Endothelial cell of umbilical vein (primary cell): ENCODE measurements around the gene HBG2. TPM values are rescaled to one million over a fixed set of nuclear protein-coding genes. Genes with fewer than 3 reads are reported as not detected.

ENCODE experiments used
- BruUV-seq: library from RNA; stranded (reverse); fragments of 400-500 nt; replicated peaks from 2 replicates; lab custom pipeline; 2021; lab: Mats Ljungman, UMichigan
- CTCF ChIA-PET: fragments of 300-600, 350-600 bp; sonication (Branson Sonifier 250); formaldehyde crosslinking; loops from one replicate; lab custom pipeline; 2021; ENCODE audit warnings: antibody characterized with exemption, inconsistent platforms; lab: Charles Lee
- POLR2A ChIA-PET: fragments of 300-600, 350-600 bp; sonication (Branson Sonifier 250); formaldehyde crosslinking; loops from one replicate; lab custom pipeline; 2021; ENCODE audit warnings: antibody characterized with exemption, inconsistent platforms; lab: Charles Lee
- DNase-seq: peaks from one replicate; pipeline ENCODE4 v3.0.0-alpha.2; 2011; ENCODE audit warnings: low read depth, low spot score
- FAIRE-seq: peaks from 2 replicates; lab custom pipeline; 2011; peaks lifted over from hg19 to GRCh38; lab: Jason Lieb, UNC
- H2AFZ ChIP-seq: 2 replicates; pipeline ENCODE4 v1.6.0; 2012; ENCODE audit warnings: low read depth, low read length, control low read depth, inconsistent platforms
- H3K27ac ChIP-seq: 2 replicates; pipeline ENCODE4 v1.5.1; 2011; ENCODE audit warnings: low read depth, mild to moderate bottlenecking, control low read depth, low read length, moderate library complexity; ENCODE audit not compliant: insufficient read depth
- H3K27me3 ChIP-seq, 2 experiments: 2 replicates each; pipeline versions ENCODE4 v1.6.0 to v1.6.1; 2011; ENCODE audit warnings: low read length in 2 of 2, mixed read lengths in 1 of 2; ENCODE audit not compliant: control insufficient read depth in 2 of 2, insufficient read depth in 2 of 2
- H3K36me3 ChIP-seq, 2 experiments: 2 replicates in 1 of 2; 3 replicates in 1 of 2; pipeline ENCODE4 v1.5.1; 2011; ENCODE audit warnings: low read length in 2 of 2, mild to moderate bottlenecking in 1 of 2, moderate library complexity in 1 of 2; ENCODE audit not compliant: control insufficient read depth in 2 of 2, insufficient read depth in 2 of 2; ENCODE audit errors: extremely low read depth in 1 of 2
- H3K4me1 ChIP-seq: 3 replicates; pipeline ENCODE4 v1.5.1; 2011; ENCODE audit warnings: mild to moderate bottlenecking, low read length; ENCODE audit not compliant: control insufficient read depth, insufficient read depth; ENCODE audit errors: extremely low read depth
- H3K4me2 ChIP-seq: 2 replicates; pipeline ENCODE4 v1.6.1; 2011; ENCODE audit warnings: low read length, control low read depth, mixed read lengths; ENCODE audit not compliant: insufficient read depth
- H3K4me3 ChIP-seq, 3 experiments: fragments of 200-600 bp in 1 of 3; sonication (generic), shearing (Covaris generic) in 1 of 3; replicated peaks in 1 of 3; 2 replicates each; pipeline ENCODE4 v1.5.1; 2011 to 2016; ENCODE audit warnings: control low read depth in 3 of 3, low read length in 3 of 3, mild to moderate bottlenecking in 2 of 3, inconsistent platforms in 1 of 3, low read depth in 1 of 3, moderate library complexity in 1 of 3; ENCODE audit not compliant: insufficient read depth in 1 of 3
- H3K79me2 ChIP-seq: 2 replicates; pipeline ENCODE4 v1.6.0; 2012; ENCODE audit warnings: low read length, inconsistent platforms; ENCODE audit not compliant: control insufficient read depth, insufficient read depth
- H3K9ac ChIP-seq: replicated peaks from 2 replicates; pipeline ENCODE3; 2011; ENCODE audit warnings: low read length, control low read depth; ENCODE audit not compliant: insufficient read depth; ENCODE audit errors: extremely low read depth
- H3K9me1 ChIP-seq: replicated peaks from 3 replicates; pipeline ENCODE4 v1.6.0; 2011; ENCODE audit warnings: mild to moderate bottlenecking, low read length; ENCODE audit not compliant: control insufficient read depth, insufficient read depth; ENCODE audit errors: extremely low read depth
- H3K9me3 ChIP-seq: replicated peaks from 2 replicates; pipeline ENCODE4 v1.5.1; 2012; ENCODE audit warnings: low read length, inconsistent platforms; ENCODE audit not compliant: control insufficient read depth, insufficient read depth
- H4K20me1 ChIP-seq: replicated peaks from 2 replicates; pipeline ENCODE3; 2011; ENCODE audit warnings: mild to moderate bottlenecking, low read length; ENCODE audit not compliant: control insufficient read depth, insufficient read depth; ENCODE audit errors: extremely low read depth
- EZH2 ChIP-seq: IDR thresholded peaks from 2 replicates; pipeline ENCODE4 v1.6.1; 2012; ENCODE audit warnings: borderline replicate concordance, low read depth, mild to moderate bottlenecking, moderate library complexity, low read length, inconsistent platforms; ENCODE audit not compliant: severe bottlenecking
- FOS ChIP-seq: IDR thresholded peaks from 2 replicates; pipeline ENCODE4 v1.6.1; 2011; ENCODE audit warnings: mild to moderate bottlenecking, low read length, moderate library complexity, borderline replicate concordance; ENCODE audit not compliant: insufficient read depth
- GATA2 ChIP-seq: IDR thresholded peaks from 2 replicates; pipeline ENCODE4 v1.7.0; 2011; ENCODE audit warnings: low read depth, mild to moderate bottlenecking, moderate library complexity, mixed read lengths, low read length; ENCODE audit not compliant: insufficient read length, insufficient read depth
- JUN ChIP-seq: IDR thresholded peaks from 2 replicates; pipeline ENCODE4 v1.6.1; 2011; ENCODE audit warnings: borderline replicate concordance, low read depth; ENCODE audit not compliant: insufficient read length, insufficient read depth
- MYC ChIP-seq: IDR thresholded peaks from one replicate; pipeline ENCODE4 v1.6.1; 2011; ENCODE audit warnings: mild to moderate bottlenecking, low read depth, low read length
- POLR2A ChIP-seq: IDR thresholded peaks from 2 replicates; pipeline ENCODE4 v1.6.1; 2012; ENCODE audit warnings: low read depth, mild to moderate bottlenecking, control low read depth, low read length
- POLR2AphosphoS5 ChIP-seq: IDR thresholded peaks from 2 replicates; pipeline ENCODE4 v1.6.1; 2012; ENCODE audit warnings: low read depth, mild to moderate bottlenecking, control low read depth, low read length, moderate library complexity; ENCODE audit not compliant: insufficient read depth
- dilution Hi-C: fragments of 300-500 bp; cut with MboI; formaldehyde crosslinking; loops from one replicate; pipeline ENCODE4 v1.15.0; 2019; ENCODE audit warnings: low sequenced_read_pairs; ENCODE audit not compliant: extremely low pct_ligation_motif_present
- intact Hi-C: fragments of 100-400 bp; cut with micrococcal nuclease; formaldehyde crosslinking; loops from one replicate; pipeline ENCODE4 v1.10.0; 2022
- polyA plus RNA-seq, 4 experiments: library from polyadenylated mRNA; depleted of rRNA in 3 of 4; stranded (reverse) in 3 of 4; unstranded in 1 of 4; fragments of >200 nt; gene quantifications; 2 replicates each; pipeline versions ENCODE4 v1.2.1 to v1.2.3, GENCODE V29; 2011 to 2012; ENCODE audit warnings: missing spikeins in 1 of 4
- total RNA-seq: library from RNA; stranded (reverse); gene quantifications from 2 replicates; pipeline ENCODE4 v1.2.3, GENCODE V29; 2021
- TF ChIP-seq, protein P1 (sequence below): IDR thresholded peaks from 2 replicates; pipeline ENCODE4 v1.6.1; 2011; ENCODE audit not compliant: insufficient read depth, insufficient read length
- TF ChIP-seq, protein P2 (sequence below), 2 donors: IDR thresholded peaks; 1 replicate in 1 of 2; 2 replicates in 1 of 2; pipeline ENCODE4 v1.5.1; 2011; ENCODE audit warnings: low read length in 2 of 2, mild to moderate bottlenecking in 2 of 2, moderate library complexity in 2 of 2, control low read depth in 1 of 2, inconsistent platforms in 1 of 2, low read depth in 1 of 2; ENCODE audit not compliant: insufficient read depth in 1 of 2; ENCODE audit errors: extremely low read depth in 1 of 2

HBG2 gene
- total and polyA plus RNA-seq, 2 donors (not counting 3 experiments of a cell fraction or from before 2014, with no cell fraction given): 1.2 TPM; not detected in 1

DNA sequence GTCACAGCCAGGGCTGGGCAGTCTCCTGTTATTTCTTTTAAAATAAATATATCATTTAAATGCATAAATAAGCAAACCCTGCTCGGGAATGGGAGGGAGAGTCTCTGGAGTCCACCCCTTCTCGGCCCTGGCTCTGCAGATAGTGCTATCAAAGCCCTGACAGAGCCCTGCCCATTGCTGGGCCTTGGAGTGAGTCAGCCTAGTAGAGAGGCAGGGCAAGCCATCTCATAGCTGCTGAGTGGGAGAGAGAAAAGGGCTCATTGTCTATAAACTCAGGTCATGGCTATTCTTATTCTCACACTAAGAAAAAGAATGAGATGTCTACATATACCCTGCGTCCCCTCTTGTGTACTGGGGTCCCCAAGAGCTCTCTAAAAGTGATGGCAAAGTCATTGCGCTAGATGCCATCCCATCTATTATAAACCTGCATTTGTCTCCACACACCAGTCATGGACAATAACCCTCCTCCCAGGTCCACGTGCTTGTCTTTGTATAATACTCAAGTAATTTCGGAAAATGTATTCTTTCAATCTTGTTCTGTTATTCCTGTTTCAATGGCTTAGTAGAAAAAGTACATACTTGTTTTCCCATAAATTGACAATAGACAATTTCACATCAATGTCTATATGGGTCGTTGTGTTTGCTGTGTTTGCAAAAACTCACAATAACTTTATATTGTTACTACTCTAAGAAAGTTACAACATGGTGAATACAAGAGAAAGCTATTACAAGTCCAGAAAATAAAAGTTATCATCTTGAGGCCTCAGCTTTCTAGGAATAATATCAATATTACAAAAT is 33.7 kb upstream of the HBG2 start:
- TF ChIP-seq, protein P1, sequence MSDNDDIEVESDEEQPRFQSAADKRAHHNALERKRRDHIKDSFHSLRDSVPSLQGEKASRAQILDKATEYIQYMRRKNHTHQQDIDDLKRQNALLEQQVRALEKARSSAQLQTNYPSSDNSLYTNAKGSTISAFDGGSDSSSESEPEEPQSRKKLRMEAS: no peak
- TF ChIP-seq JUN: no peak
- TF ChIP-seq POLR2A: no peak
- TF ChIP-seq POLR2AphosphoS5: no peak
- no peak for TF ChIP-seq FOS
- no peak for TF ChIP-seq MYC
- TF ChIP-seq, protein P2, sequence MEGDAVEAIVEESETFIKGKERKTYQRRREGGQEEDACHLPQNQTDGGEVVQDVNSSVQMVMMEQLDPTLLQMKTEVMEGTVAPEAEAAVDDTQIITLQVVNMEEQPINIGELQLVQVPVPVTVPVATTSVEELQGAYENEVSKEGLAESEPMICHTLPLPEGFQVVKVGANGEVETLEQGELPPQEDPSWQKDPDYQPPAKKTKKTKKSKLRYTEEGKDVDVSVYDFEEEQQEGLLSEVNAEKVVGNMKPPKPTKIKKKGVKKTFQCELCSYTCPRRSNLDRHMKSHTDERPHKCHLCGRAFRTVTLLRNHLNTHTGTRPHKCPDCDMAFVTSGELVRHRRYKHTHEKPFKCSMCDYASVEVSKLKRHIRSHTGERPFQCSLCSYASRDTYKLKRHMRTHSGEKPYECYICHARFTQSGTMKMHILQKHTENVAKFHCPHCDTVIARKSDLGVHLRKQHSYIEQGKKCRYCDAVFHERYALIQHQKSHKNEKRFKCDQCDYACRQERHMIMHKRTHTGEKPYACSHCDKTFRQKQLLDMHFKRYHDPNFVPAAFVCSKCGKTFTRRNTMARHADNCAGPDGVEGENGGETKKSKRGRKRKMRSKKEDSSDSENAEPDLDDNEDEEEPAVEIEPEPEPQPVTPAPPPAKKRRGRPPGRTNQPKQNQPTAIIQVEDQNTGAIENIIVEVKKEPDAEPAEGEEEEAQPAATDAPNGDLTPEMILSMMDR (IDR thresholded peaks at IDR 0.05; ENCODE audit: extremely low read depth in 1 of 2, insufficient read depth in 1 of 2, low read depth in 1 of 2, low read length in 2 of 2): no peak
- no peak for TF ChIP-seq GATA2
- no peak for TF ChIP-seq EZH2
- no peak overlapping the region for H3K27ac ChIP-seq
- no peak overlapping the region for H3K9ac ChIP-seq
- no peak overlapping the region for H2AFZ ChIP-seq
- no peak overlapping the region for H3K4me2 ChIP-seq
- H3K36me3 ChIP-seq: no peaks in the 10 kb centered on the region
- no peak for FAIRE-seq
- no peaks in the 10 kb centered on the region for H4K20me1 ChIP-seq
- no peaks in the 10 kb centered on the region for H3K4me1 ChIP-seq
- ChIA-PET CTCF (no interaction called here), POLR2A (no interaction called here)
- BruUV-seq: no TSS peak
- dilution Hi-C loops (no loop called here), intact Hi-C loops (no loop called here)
- no peak overlapping the region for H3K4me3 ChIP-seq
- no peak for DNase-seq
- no peaks in the 10 kb centered on the region for H3K79me2 ChIP-seq
- H3K9me1 ChIP-seq: no peaks in the 10 kb centered on the region
- no peaks in the 10 kb centered on the region for H3K27me3 ChIP-seq
- H3K9me3 ChIP-seq: no peaks in the 10 kb centered on the region
